GM12873 (cell line): ENCODE results near the gene MTERF2.

ENCODE experiments used
- TF ChIP-seq, protein P1 (sequence below): IDR thresholded peaks from 2 replicates; pipeline ENCODE4 v1.5.1; 2012; ENCODE audit warnings: low read depth, mild to moderate bottlenecking, moderate library complexity, low read length, control low read depth; ENCODE audit not compliant: insufficient read depth; ENCODE audit errors: missing control alignments

Gene MTERF2

DNA sequence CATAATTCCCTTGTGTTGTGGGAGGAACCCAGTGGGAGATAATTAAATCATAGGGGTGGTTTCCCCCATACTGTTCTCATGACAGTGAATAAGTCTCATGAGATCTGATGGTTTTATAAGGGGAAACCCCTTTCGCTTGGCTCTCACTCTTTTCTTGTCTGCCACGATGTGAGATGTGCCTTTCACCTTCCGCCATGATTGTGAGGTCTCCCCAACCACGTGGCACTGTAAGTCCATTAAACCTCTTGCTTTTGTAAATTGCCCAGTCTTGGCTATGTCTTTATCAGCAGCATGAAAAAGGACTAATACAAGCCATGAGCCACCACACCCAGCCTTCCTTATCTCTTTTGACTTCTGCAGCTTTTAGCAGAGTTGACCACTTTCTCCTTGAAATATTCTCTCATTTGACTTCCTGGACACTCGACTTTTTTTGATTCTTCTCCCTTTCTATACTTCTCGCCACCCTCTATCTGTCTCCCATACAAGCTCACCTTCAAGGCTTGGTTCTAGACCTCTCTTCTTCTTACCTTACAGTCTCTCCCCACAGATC is 2.3 kb downstream of the MTERF2 start:
- TF ChIP-seq, protein P1, sequence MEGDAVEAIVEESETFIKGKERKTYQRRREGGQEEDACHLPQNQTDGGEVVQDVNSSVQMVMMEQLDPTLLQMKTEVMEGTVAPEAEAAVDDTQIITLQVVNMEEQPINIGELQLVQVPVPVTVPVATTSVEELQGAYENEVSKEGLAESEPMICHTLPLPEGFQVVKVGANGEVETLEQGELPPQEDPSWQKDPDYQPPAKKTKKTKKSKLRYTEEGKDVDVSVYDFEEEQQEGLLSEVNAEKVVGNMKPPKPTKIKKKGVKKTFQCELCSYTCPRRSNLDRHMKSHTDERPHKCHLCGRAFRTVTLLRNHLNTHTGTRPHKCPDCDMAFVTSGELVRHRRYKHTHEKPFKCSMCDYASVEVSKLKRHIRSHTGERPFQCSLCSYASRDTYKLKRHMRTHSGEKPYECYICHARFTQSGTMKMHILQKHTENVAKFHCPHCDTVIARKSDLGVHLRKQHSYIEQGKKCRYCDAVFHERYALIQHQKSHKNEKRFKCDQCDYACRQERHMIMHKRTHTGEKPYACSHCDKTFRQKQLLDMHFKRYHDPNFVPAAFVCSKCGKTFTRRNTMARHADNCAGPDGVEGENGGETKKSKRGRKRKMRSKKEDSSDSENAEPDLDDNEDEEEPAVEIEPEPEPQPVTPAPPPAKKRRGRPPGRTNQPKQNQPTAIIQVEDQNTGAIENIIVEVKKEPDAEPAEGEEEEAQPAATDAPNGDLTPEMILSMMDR = no peak

DNA sequence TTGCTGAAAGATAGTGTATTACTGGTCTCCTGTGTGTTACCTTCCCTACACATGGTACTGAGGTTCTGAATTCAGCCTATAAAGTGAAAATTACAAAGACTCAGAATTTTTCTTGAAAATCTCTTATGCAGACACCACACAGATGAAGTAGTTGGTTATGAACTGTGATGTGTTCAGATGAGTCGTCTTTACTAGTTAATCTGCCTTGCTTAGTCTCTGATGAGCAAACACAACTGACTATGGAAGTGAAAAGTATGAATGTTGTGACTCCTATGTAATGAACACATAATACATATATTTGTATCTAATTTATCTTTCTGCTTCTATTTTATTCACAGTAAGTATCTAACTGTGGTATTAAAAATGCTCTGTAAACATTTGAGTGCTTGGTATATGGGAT is 4.7 kb downstream of the MTERF2 start:
- TF ChIP-seq, protein P1 = no peak

DNA sequence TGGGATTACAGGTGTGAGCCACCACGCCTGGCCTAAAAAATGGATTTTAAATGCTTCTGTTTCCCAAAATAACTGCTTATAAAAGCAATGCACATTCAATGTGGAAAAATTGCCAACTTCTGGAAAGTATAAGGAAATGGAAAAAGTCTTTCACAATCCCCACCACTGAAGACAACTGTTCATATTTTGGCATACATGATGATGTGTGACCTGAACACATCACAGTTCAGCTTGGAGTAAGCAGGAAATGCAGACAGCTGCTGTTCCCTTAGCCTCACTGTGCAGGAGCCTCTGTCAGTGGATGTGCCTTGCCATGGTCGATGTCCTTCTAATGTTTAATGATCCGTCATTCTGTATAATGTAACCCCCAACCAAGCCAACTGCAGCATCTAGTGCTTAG is 5.2 kb downstream of the MTERF2 start:
- TF ChIP-seq, protein P1 = no peak

DNA sequence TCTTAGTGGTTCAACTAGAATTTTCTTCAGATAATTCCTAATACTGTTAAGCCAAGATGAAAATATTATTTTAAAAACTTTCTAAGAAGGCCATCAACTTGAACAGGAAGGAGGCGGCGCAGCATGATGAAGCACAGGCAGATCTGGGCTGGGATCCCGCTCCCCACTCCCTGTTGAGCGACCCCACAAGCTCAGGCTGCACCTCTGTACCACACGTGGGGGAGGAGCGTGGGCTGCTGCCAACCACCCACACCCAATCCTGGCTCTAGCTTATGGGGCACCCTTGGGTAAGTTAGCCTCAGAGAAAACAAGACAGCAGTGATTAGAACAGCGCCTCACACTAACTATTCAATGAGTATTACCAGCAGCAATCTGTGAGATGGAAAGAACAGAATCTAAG is 6.0 kb downstream of the MTERF2 start:
- TF ChIP-seq, protein P1 = no peak

DNA sequence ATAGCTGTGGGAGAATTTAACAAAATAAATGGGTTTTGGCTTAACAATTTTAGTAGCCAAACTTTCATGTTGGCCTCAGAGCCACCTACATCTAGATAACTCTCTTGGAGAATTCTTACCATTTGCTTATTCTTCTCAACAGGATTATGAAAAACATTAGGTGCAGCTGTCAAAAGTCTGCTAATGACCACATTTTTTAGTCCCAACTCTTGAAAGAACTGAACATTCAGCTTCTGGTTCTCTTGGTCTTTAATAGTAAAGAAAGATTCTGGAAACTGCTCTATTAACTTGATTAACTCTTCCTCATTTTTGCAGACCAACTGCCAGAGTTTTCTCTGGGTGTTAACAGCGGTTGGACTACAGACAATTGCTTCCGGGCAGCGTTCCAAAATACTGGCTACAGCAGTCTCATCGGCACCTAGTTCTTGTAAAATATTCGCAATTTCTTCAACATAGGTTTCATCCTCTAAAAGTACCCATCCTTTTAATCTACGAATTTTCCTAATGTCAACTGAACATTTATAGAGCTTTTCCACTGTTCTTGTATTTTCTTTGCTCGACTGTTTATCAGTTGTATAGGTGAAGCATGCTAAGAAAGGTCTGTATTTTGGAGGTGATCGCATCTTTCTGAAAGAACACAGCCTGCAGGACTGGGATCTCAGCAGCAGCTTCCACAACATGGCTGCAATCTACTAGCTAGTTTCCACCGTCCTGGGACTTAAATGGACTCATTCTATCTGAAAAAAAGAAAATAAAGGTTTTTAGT is 8.7 kb downstream of the MTERF2 start:
- TF ChIP-seq, protein P1 = no peak

DNA sequence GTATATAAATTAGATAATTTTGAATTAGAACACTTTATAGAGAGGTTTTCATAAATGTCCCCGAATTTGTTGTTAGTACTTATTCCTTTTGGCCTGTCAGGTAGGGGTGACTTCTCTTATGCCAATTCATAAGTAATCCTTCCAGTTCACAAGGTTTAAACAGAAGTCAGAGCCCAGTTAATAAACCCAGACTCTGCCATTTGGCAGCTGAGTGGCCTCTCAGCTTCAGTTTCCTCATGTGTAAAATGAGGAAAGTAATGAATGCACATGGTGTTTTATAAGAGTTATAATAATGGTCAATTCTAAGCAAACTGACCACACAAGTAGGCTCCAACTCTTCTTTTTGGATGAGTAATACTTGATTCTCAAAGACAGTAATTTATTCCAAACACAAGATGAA is 10.3 kb downstream of the MTERF2 start:
- TF ChIP-seq, protein P1 = no peak

DNA sequence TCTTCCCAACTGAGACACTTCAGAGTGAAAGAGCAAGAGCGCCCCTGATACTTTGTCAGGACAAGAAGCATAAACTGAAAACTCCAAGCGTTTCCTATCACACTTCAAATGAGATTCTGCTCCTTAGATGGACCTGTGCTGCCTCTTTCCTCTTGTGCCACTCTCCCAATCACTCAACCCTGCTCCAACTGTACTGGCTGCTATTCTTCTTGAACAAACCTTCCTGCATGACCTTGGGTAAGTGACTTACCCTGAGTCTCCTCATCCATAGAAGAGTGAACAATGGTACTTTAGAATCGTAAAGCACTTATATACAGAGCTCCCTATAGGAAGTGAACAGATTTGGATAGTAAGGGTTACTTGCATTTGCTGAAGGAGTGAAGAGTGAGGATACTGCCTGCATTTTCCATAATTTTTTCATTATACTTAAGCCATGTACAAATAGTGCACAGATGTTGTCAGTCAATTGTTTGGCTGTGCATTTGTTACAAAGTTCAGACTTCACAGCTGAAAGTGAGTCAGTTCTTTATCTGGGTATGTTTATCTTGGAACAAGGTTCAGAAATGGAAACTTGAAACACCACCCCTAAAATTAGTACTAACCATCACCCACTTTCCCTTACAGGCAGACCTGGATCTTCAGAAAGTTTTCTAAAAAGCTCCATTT is 10.8 kb downstream of the MTERF2 start:
- TF ChIP-seq, protein P1 = no peak
